ENCODE results near the gene ITPR1.

DNA sequence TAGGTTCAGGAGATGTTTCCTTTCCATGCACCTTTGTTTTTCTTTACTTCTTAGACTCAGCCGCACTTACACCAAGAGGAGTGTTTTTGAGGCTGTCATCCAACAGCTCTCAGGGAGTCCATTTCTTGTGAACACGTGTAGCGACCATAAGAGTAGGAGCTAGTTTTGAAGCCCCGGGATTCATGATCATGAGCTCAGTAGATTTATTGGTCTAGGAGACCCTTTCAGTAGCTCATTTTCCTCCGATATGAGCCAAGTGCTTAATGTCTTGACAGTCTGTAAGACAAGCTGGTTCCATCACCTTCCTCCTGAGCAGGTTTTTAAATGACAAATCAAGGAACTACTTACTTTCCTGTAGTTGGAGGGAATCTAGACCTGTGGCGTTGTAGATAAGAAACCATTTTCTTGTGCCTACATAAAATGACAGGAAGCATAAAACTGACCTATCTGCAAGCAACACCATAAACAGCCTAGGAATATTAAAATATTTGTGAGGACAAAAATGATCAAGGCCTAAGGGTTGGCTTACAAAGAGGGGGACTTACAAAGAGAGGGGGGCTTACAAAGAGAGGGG, 313.5 kb downstream of the ITPR1 start:
- TF ChIP-seq, protein P1, sequence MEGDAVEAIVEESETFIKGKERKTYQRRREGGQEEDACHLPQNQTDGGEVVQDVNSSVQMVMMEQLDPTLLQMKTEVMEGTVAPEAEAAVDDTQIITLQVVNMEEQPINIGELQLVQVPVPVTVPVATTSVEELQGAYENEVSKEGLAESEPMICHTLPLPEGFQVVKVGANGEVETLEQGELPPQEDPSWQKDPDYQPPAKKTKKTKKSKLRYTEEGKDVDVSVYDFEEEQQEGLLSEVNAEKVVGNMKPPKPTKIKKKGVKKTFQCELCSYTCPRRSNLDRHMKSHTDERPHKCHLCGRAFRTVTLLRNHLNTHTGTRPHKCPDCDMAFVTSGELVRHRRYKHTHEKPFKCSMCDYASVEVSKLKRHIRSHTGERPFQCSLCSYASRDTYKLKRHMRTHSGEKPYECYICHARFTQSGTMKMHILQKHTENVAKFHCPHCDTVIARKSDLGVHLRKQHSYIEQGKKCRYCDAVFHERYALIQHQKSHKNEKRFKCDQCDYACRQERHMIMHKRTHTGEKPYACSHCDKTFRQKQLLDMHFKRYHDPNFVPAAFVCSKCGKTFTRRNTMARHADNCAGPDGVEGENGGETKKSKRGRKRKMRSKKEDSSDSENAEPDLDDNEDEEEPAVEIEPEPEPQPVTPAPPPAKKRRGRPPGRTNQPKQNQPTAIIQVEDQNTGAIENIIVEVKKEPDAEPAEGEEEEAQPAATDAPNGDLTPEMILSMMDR (conservative IDR thresholded peaks at IDR 0.05; ENCODE audit: low read depth in 2 of 2) = no peak
- TF ChIP-seq ZNF331 (CRISPR knock-in tag; IDR thresholded peaks at IDR 0.05; ENCODE audit: low read depth) = no peak
- no peak for TF ChIP-seq EZH2phosphoT487 (IDR thresholded peaks at IDR 0.05; ENCODE audit: unreplicated experiment)
- TF ChIP-seq EZH2 (IDR thresholded peaks at IDR 0.05; ENCODE audit: low read depth, unreplicated experiment) = no peak

Measured in GM23338 (cell line).